DOHH2 (cell line): ENCODE results near the gene HIPK4.

Source experiments
- EZH2phosphoT487 ChIP-seq: fragments of 200-600 bp; sonication (generic); IDR thresholded peaks from 2 replicates; pipeline ENCODE4 v1.6.1; 2017; ENCODE audit warnings: borderline replicate concordance, mild to moderate bottlenecking, antibody characterized with exemption, low read length, moderate library complexity, mixed read lengths
- TF ChIP-seq, protein P1 (sequence below): fragments of 200-600 bp; sonication (generic); IDR thresholded peaks from one replicate; pipeline ENCODE4 v1.5.1; 2014; ENCODE audit warnings: antibody characterized with exemption, mild to moderate bottlenecking, low read depth, low read length; ENCODE audit not compliant: poor library complexity, severe bottlenecking

DNA sequence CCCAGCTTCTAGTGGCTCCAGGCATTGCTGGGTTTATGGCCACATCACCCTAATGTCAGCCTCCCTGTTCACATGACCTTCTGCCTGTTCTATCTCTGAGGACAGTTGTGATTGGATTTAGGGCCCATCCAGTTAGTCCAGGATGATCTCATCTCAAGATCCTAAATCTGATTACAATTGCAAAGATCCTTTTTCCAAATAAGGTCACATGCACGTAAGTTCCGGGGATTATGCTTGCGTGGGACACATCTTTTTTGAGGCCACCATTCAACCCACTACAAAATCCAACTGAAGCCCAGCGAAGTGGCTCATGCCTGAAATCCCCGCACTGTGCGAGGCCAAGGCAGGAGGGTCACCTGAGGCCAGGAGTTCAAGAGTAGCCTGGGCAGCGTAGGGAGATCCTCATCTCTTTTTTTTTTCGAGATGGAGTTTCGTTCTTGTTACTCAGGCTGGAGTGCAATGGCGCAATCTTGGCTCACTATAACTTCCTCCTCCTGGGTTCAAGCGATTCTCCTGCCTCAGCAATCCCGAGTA lies 29.2 kb downstream of the HIPK4 start:
- TF ChIP-seq, protein P1, sequence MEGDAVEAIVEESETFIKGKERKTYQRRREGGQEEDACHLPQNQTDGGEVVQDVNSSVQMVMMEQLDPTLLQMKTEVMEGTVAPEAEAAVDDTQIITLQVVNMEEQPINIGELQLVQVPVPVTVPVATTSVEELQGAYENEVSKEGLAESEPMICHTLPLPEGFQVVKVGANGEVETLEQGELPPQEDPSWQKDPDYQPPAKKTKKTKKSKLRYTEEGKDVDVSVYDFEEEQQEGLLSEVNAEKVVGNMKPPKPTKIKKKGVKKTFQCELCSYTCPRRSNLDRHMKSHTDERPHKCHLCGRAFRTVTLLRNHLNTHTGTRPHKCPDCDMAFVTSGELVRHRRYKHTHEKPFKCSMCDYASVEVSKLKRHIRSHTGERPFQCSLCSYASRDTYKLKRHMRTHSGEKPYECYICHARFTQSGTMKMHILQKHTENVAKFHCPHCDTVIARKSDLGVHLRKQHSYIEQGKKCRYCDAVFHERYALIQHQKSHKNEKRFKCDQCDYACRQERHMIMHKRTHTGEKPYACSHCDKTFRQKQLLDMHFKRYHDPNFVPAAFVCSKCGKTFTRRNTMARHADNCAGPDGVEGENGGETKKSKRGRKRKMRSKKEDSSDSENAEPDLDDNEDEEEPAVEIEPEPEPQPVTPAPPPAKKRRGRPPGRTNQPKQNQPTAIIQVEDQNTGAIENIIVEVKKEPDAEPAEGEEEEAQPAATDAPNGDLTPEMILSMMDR = no peak
- no peak for TF ChIP-seq EZH2phosphoT487
